ENCODE data around the gene BAIAP3.

Gene BAIAP3

GRCh38 chr16:1319041-1319440 is 14.4 kb upstream of the BAIAP3 start:
- Histone ChIP-seq H3K27me3 (ENCODE audit: control insufficient read depth, low read length) (no peaks in the 10 kb centered on the region), H3K27ac (ENCODE audit: low read depth, low read length) (no peak overlapping the region), H3K4me2 (ENCODE audit: low read length) (no peak overlapping the region), H3K9me3 (ENCODE audit: control insufficient read depth, insufficient read depth, low read length) (no peaks in the 10 kb centered on the region), H3F3A (ENCODE audit: control insufficient read depth, insufficient read depth) (no peaks in the 10 kb centered on the region; the same call in 1 of the 2 replicates), H3K4me1 (ENCODE audit: control insufficient read depth, low read length) (no peaks in the 10 kb centered on the region), H3K36me3 (ENCODE audit: control insufficient read depth, low read length) (peaks cover 87% of the 10 kb centered on the region), H3K79me2 (ENCODE audit: control insufficient read depth, low read length) (peaks cover 48% of the 10 kb centered on the region), H3K9me2 (replicated peaks; ENCODE audit: control insufficient read depth, low read length) (no peaks in the 10 kb centered on the region), H3K4me3 (ENCODE audit: low read length) (no peak overlapping the region), H4K20me1 (ENCODE audit: control insufficient read depth, insufficient read depth, low read depth, low read length) (peaks cover 21% of the 10 kb centered on the region)
- TF ChIP-seq CTCF (IDR thresholded peaks at IDR 0.05; ENCODE audit: low read depth, low read length, poor library complexity, severe bottlenecking) (no peak), EZH2phosphoT487 (IDR thresholded peaks at IDR 0.05; ENCODE audit: borderline replicate concordance, low read length) (no peak)

- H4K20me1 ChIP-seq (ENCODE audit: control insufficient read depth, insufficient read depth, low read depth, low read length), result peaks cover 21% of the 10 kb centered on the region
- TF ChIP-seq EZH2phosphoT487 (IDR thresholded peaks at IDR 0.05; ENCODE audit: borderline replicate concordance, low read length) (no peak), CTCF (IDR thresholded peaks at IDR 0.05; ENCODE audit: low read depth, low read length, poor library complexity, severe bottlenecking) (no peak)
These were observed 13.3 kb upstream of the BAIAP3 start for GRCh38 chr16:1320097-1320496.

GRCh38 chr16:1320658-1321240 is 12.7 kb upstream of the BAIAP3 start:
- peaks cover 31% of the 10 kb centered on the region for H3K79me2 ChIP-seq (ENCODE audit: control insufficient read depth, low read length)
- H3K4me2 ChIP-seq (ENCODE audit: low read length), result no peak overlapping the region
- H3K9me3 ChIP-seq (ENCODE audit: control insufficient read depth, insufficient read depth, low read length), result no peaks in the 10 kb centered on the region
- peaks cover 15% of the 10 kb centered on the region for H4K20me1 ChIP-seq (ENCODE audit: control insufficient read depth, insufficient read depth, low read depth, low read length)
- H3K4me3 ChIP-seq (ENCODE audit: low read length), result no peak overlapping the region
- H3K27me3 ChIP-seq (ENCODE audit: control insufficient read depth, low read length), result no peaks in the 10 kb centered on the region
- H3K36me3 ChIP-seq (ENCODE audit: control insufficient read depth, low read length), result peaks cover 75% of the 10 kb centered on the region
- TF ChIP-seq EZH2phosphoT487 (IDR thresholded peaks at IDR 0.05; ENCODE audit: borderline replicate concordance, low read length) (no peak), CTCF (IDR thresholded peaks at IDR 0.05; ENCODE audit: low read depth, low read length, poor library complexity, severe bottlenecking) (no peak)
- no peaks in the 10 kb centered on the region; the same call in 1 of the 2 replicates for H3F3A ChIP-seq (ENCODE audit: control insufficient read depth, insufficient read depth)
- H3K4me1 ChIP-seq (ENCODE audit: control insufficient read depth, low read length), result no peaks in the 10 kb centered on the region
- H3K9me2 ChIP-seq (replicated peaks; ENCODE audit: control insufficient read depth, low read length), result no peaks in the 10 kb centered on the region
- H3K27ac ChIP-seq (ENCODE audit: low read depth, low read length), result no peak overlapping the region

More at GRCh38 chr16:1320097-1320496, 13.3 kb upstream of the BAIAP3 start:
- no peaks in the 10 kb centered on the region for H3K9me3 ChIP-seq (ENCODE audit: control insufficient read depth, insufficient read depth, low read length)
- H3F3A ChIP-seq (ENCODE audit: control insufficient read depth, insufficient read depth), result no peaks in the 10 kb centered on the region; the same call in 1 of the 2 replicates
- no peak overlapping the region for H3K4me3 ChIP-seq (ENCODE audit: low read length)
- peaks cover 37% of the 10 kb centered on the region for H3K79me2 ChIP-seq (ENCODE audit: control insufficient read depth, low read length)
- H3K36me3 ChIP-seq (ENCODE audit: control insufficient read depth, low read length), result peaks cover 82% of the 10 kb centered on the region
- no peak overlapping the region for H3K27ac ChIP-seq (ENCODE audit: low read depth, low read length)
- H3K9me2 ChIP-seq (replicated peaks; ENCODE audit: control insufficient read depth, low read length), result no peaks in the 10 kb centered on the region
- no peak overlapping the region for H3K4me2 ChIP-seq (ENCODE audit: low read length)
- H3K4me1 ChIP-seq (ENCODE audit: control insufficient read depth, low read length), result no peaks in the 10 kb centered on the region
- no peaks in the 10 kb centered on the region for H3K27me3 ChIP-seq (ENCODE audit: control insufficient read depth, low read length)

All from DOHH2 (cell line).